B cell (primary cell): ENCODE results near the gene LRRC4B.

Experiments used
- EZH2 ChIP-seq: IDR thresholded peaks from 2 replicates; pipeline ENCODE4 v1.6.1; 2012; ENCODE audit warnings: borderline replicate concordance, low read depth, mild to moderate bottlenecking, moderate library complexity, low read length; ENCODE audit not compliant: insufficient read depth, poor library complexity, severe bottlenecking
- TF ChIP-seq, protein P1 (sequence below): fragments of 200-600 bp; IDR thresholded peaks from one replicate; pipeline ENCODE4 v1.8.0; 2022; ENCODE audit warnings: antibody characterized with exemption, mild to moderate bottlenecking

- TF ChIP-seq, protein P1, sequence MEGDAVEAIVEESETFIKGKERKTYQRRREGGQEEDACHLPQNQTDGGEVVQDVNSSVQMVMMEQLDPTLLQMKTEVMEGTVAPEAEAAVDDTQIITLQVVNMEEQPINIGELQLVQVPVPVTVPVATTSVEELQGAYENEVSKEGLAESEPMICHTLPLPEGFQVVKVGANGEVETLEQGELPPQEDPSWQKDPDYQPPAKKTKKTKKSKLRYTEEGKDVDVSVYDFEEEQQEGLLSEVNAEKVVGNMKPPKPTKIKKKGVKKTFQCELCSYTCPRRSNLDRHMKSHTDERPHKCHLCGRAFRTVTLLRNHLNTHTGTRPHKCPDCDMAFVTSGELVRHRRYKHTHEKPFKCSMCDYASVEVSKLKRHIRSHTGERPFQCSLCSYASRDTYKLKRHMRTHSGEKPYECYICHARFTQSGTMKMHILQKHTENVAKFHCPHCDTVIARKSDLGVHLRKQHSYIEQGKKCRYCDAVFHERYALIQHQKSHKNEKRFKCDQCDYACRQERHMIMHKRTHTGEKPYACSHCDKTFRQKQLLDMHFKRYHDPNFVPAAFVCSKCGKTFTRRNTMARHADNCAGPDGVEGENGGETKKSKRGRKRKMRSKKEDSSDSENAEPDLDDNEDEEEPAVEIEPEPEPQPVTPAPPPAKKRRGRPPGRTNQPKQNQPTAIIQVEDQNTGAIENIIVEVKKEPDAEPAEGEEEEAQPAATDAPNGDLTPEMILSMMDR = no peak
- no peak for TF ChIP-seq EZH2
Measured at GRCh38 chr19:50554212-50554611, 14.0 kb downstream of the LRRC4B start.
